NOMO-1 (cell line): Measurements from ENCODE around the gene TMEM53.
"Not testable (repeated sequence)": the region's sequence is repeated elsewhere in the genome, so short reads cannot be mapped to it uniquely, and the experiment has no call there.

Source experiments
- DNase-seq, 2 experiments: peaks; one replicate each; lab custom pipeline; 2025; ENCODE audit not compliant: unreplicated experiment in 2 of 2; lab: John Stamatoyannopoulos, UW

TMEM53 gene

GRCh38 chr1:44675186-44675585, 905 bp upstream of the TMEM53 start:
- DNase-seq, result no peak

GRCh38 chr1:44673675-44674112, 587 bp downstream of the TMEM53 start:
- DNase-seq, result no peak

GRCh38 chr1:44672961-44673674, 1.2 kb downstream of the TMEM53 start:
- no peak for DNase-seq

- peak; percentile 97 to 99 for DNase-seq
Observed at GRCh38 chr1:44672254-44672955, 1.9 kb downstream of the TMEM53 start.

GRCh38 chr1:44670751-44671640, 3.3 kb downstream of the TMEM53 start:
- DNase-seq, result no peak

GRCh38 chr1:44666719-44667118, 7.6 kb downstream of the TMEM53 start:
- not testable (repeated sequence) for DNase-seq

GRCh38 chr1:44664730-44665370, 9.4 kb downstream of the TMEM53 start:
- no peak for DNase-seq

- DNase-seq, result no peak
Observed at GRCh38 chr1:44663417-44663816, 10.9 kb downstream of the TMEM53 start.

GRCh38 chr1:44662683-44663030, 11.6 kb downstream of the TMEM53 start:
- no peak for DNase-seq

- no peak for DNase-seq
Observed at GRCh38 chr1:44661781-44662682, 12.2 kb downstream of the TMEM53 start.

- no peak for DNase-seq
Observed at GRCh38 chr1:44660176-44660575, 14.1 kb downstream of the TMEM53 start.

GRCh38 chr1:44659566-44659965, 14.7 kb downstream of the TMEM53 start:
- DNase-seq, result no peak

- DNase-seq, result peak; percentile 15 to 19
Observed at GRCh38 chr1:44655609-44656008, 18.7 kb downstream of the TMEM53 start.

GRCh38 chr1:44654621-44655187, 19.6 kb downstream of the TMEM53 start:
- no peak for DNase-seq

GRCh38 chr1:44653107-44653964, 20.9 kb downstream of the TMEM53 start:
- DNase-seq, result no peak

GRCh38 chr1:44652445-44653106, 21.7 kb downstream of the TMEM53 start:
- peak; percentile 29 to 37 for DNase-seq

GRCh38 chr1:44651069-44651468, 23.2 kb downstream of the TMEM53 start:
- no peak for DNase-seq
